ENCODE measurements around the gene UNK. TPM values are rescaled to one million over a fixed set of nuclear protein-coding genes. Genes with fewer than 3 reads are reported as not detected.
"Not testable (repeated sequence)": the region's sequence is repeated elsewhere in the genome, so short reads cannot be mapped to it uniquely, and the experiment has no call there.

UNK gene
- total RNA-seq, 1 experiment from 2014 or later = 27.8 TPM

DNA sequence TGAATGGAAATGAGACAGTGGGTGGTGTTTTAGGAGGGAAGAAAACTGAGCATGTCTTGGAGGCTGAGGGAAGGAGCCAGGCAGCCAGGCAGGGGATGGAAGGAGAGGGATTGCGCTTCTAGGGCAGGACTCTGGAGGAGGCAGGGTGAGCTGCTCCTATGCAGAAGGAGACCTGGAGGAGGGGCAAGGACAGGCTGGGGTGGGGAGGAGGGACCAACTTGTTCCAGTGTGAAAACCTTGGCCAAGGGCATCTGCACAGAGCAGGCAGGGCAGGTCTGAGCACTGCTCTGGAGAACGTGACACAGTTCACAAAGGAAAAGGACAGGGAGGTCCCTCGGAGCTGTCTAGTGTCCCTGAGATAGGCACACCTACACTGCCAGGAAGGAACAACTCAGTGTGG is 25.1 kb upstream of the UNK start:
- CTCF ChIA-PET = no interaction called here
- no peaks in the 10 kb centered on the region for H3K9me2 ChIP-seq (ENCODE audit: insufficient read depth)
- H3K4me1 ChIP-seq (replicated peaks; ENCODE audit: insufficient read depth) = peaks cover 9% of the 10 kb centered on the region; the same call in 1 of the 2 replicates
- no peak overlapping the region for H3K4me2 ChIP-seq
- POLR2A ChIA-PET (ENCODE audit: unreplicated experiment) = interaction anchor here (0.5 kb wide), 1 partner anchor 161 kb away, joined by 4 read pairs; no protein-coding TSS in a partner anchor
- H4K20me1 ChIP-seq (ENCODE audit: insufficient read depth) = no peaks in the 10 kb centered on the region
- H3K27ac ChIP-seq = no peak overlapping the region
- H2AFZ ChIP-seq = no peak overlapping the region
- no TSS peak for BruUV-seq (replicated peaks)
- intact Hi-C loops (cut with micrococcal nuclease; ENCODE audit: unreplicated experiment) = no loop called here
- no peaks in the 10 kb centered on the region for H3K36me3 ChIP-seq (ENCODE audit: low read depth)
- TF ChIP-seq, protein P1, sequence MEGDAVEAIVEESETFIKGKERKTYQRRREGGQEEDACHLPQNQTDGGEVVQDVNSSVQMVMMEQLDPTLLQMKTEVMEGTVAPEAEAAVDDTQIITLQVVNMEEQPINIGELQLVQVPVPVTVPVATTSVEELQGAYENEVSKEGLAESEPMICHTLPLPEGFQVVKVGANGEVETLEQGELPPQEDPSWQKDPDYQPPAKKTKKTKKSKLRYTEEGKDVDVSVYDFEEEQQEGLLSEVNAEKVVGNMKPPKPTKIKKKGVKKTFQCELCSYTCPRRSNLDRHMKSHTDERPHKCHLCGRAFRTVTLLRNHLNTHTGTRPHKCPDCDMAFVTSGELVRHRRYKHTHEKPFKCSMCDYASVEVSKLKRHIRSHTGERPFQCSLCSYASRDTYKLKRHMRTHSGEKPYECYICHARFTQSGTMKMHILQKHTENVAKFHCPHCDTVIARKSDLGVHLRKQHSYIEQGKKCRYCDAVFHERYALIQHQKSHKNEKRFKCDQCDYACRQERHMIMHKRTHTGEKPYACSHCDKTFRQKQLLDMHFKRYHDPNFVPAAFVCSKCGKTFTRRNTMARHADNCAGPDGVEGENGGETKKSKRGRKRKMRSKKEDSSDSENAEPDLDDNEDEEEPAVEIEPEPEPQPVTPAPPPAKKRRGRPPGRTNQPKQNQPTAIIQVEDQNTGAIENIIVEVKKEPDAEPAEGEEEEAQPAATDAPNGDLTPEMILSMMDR (conservative IDR thresholded peaks at IDR 0.05) = no peak
- no peak for TF ChIP-seq EZH2 (IDR thresholded peaks at IDR 0.05; ENCODE audit: low read depth)
- no peaks in the 10 kb centered on the region for H3K27me3 ChIP-seq (ENCODE audit: insufficient read depth, low read depth)
- no peaks in the 10 kb centered on the region for H3K79me2 ChIP-seq (ENCODE audit: low read depth)
- DNase-seq = no peak
- no peaks in the 10 kb centered on the region for H3K9me3 ChIP-seq (ENCODE audit: insufficient read depth, low read depth)
- peaks cover 49% of the 10 kb centered on the region; the same call in 1 of the 2 replicates for H3F3A ChIP-seq (ENCODE audit: insufficient read depth, low read depth)
- H3K4me3 ChIP-seq = no peak overlapping the region

DNA sequence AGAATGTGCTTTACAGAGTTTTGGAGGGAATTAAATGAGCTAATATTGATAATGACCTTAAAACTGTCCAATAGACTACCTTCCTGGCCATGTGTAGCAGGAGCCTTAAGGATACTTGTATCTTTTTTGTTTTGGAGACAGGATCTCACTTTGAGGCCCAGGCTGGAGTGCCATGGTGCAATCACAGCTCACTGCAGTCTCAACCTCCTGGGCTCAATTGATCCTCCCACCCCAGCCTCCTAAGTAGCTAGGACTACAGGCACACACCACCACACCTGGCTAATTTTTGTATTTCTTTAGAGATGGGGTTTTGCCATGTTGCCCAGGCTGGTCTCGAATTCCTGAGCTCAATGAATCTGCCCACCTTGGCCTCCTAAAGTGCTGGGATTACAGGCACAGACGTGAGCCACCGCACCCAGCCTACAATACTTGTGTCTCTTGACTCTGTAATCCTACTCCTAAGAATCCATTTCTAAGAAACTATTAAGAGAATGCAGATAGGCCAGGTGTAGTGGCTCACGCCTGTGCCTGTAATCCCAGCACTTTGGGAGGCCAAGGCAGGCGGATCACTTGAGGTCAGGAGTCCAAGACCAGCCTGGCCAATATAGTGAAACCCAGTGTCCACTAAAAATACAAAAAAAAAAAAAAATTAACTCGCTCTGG is 24.5 kb upstream of the UNK start:
- intact Hi-C loops (cut with micrococcal nuclease; ENCODE audit: unreplicated experiment); H3K9me2 ChIP-seq (ENCODE audit: insufficient read depth); H4K20me1 ChIP-seq (ENCODE audit: insufficient read depth); DNase-seq; H3K27ac ChIP-seq; BruUV-seq (replicated peaks); H3K4me2 ChIP-seq; H3K4me1 ChIP-seq (replicated peaks; ENCODE audit: insufficient read depth); H3K4me3 ChIP-seq; H3K9me3 ChIP-seq (ENCODE audit: insufficient read depth, low read depth); H3K36me3 ChIP-seq (ENCODE audit: low read depth); H3K27me3 ChIP-seq (ENCODE audit: insufficient read depth, low read depth); H2AFZ ChIP-seq; CTCF ChIA-PET; H3K79me2 ChIP-seq (ENCODE audit: low read depth): not testable (repeated sequence)
- POLR2A ChIA-PET (ENCODE audit: unreplicated experiment) = interaction anchor here (0.5 kb wide), 1 partner anchor 161 kb away, joined by 4 read pairs; no protein-coding TSS in a partner anchor
- peaks cover 48% of the 10 kb centered on the region for H3F3A ChIP-seq (ENCODE audit: insufficient read depth, low read depth)

DNA sequence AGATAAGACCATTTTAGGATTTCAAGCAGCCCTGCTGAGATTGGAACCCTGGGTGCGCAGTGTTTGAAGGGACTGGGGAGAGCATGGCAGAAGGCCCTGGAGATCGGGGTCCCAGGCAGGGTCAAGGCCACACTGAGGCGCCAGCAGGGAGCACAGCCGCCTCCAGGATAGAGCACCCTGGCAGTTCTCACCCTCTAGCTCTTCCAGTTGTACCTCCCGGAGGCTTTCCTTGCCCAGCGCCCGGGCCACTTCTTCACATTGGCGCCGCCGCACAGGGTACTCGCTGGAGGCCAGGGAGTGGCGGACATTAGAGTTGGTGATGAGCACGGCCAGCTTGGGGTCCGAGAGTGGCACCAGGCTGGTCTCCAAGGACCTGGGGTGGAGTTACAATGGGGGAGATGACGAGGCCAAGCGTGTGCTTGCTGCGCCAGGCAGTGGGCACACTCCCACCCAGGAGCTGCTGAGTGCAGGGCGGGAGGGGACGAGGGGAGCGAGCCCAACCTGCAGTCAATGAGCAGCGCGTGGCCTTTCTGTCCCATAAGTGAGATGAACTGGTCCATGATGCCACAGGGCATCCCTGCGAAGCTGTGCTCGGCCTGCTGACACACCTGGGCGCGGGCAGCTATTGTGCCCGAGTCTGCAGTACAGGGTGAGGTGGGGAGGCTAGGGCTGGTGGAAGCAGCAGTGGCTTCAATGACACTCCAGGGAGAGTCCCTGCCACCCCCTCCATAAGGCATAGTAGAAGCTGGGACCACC is 21.9 kb upstream of the UNK start:
- H3K27me3 ChIP-seq (ENCODE audit: insufficient read depth, low read depth) = no peaks in the 10 kb centered on the region
- no peaks in the 10 kb centered on the region for H3K36me3 ChIP-seq (ENCODE audit: low read depth)
- ChIA-PET POLR2A (ENCODE audit: unreplicated experiment) (interaction anchor here (0.6 to 1.3 kb wide), 6 partner anchors 17 to 535 kb away, joined by 3 to 7 read pairs (median 6); a partner anchor contains a TSS), CTCF (interaction anchor here (0.6 to 0.7 kb wide), 4 partner anchors 17 to 85 kb away, joined by 3 to 17 read pairs (median 5); no protein-coding TSS in a partner anchor)
- no peak overlapping the region for H3K4me3 ChIP-seq
- TF ChIP-seq, protein P1 (conservative IDR thresholded peaks at IDR 0.05) = no peak
- TF ChIP-seq EZH2 (IDR thresholded peaks at IDR 0.05; ENCODE audit: low read depth) = no peak
- H3F3A ChIP-seq (ENCODE audit: insufficient read depth, low read depth) = peaks cover 52% of the 10 kb centered on the region
- no peaks in the 10 kb centered on the region; the same call in 1 of the 2 replicates for H4K20me1 ChIP-seq (ENCODE audit: insufficient read depth)
- H3K4me2 ChIP-seq = no peak overlapping the region
- H3K4me1 ChIP-seq (replicated peaks; ENCODE audit: insufficient read depth) = peaks cover 9% of the 10 kb centered on the region; the same call in 1 of the 2 replicates
- H2AFZ ChIP-seq = no peak overlapping the region
- intact Hi-C loops (cut with micrococcal nuclease; ENCODE audit: unreplicated experiment) = no loop called here
- H3K9me3 ChIP-seq (ENCODE audit: insufficient read depth, low read depth) = no peaks in the 10 kb centered on the region
- no peaks in the 10 kb centered on the region for H3K79me2 ChIP-seq (ENCODE audit: low read depth)
- DNase-seq = no peak
- BruUV-seq (replicated peaks) = no TSS peak
- H3K9me2 ChIP-seq (ENCODE audit: insufficient read depth) = no peaks in the 10 kb centered on the region
- H3K27ac ChIP-seq = no peak overlapping the region
